H9 (cell line): ENCODE measurements around the gene GARNL3. TPM values are rescaled to one million over a fixed set of nuclear protein-coding genes. Genes with fewer than 3 reads are reported as not detected.

Source experiments
- DNase-seq: peaks from one replicate; pipeline ENCODE4 v3.0.0-alpha.2; 2017
- H2AFZ ChIP-seq: one replicate; pipeline ENCODE4 v1.6.1; 2013; ENCODE audit warnings: mild to moderate bottlenecking, low read length, control low read depth, moderate library complexity
- H2AK5ac ChIP-seq: 2 replicates; pipeline ENCODE4 v1.6.1; 2013; ENCODE audit warnings: low read length, control low read depth, mixed read lengths; ENCODE audit not compliant: insufficient read length
- H2BK120ac ChIP-seq: one replicate; pipeline ENCODE4 v1.6.1; 2013; ENCODE audit warnings: low read depth, mild to moderate bottlenecking, low read length, control low read depth, inconsistent platforms; ENCODE audit not compliant: poor library complexity, severe bottlenecking
- H2BK12ac ChIP-seq: 2 replicates; pipeline ENCODE4 v1.6.1; 2013; ENCODE audit warnings: low read length, control low read depth, mixed read lengths, low read depth; ENCODE audit not compliant: insufficient read length
- H2BK15ac ChIP-seq: 2 replicates; pipeline ENCODE4 v1.6.1; 2013; ENCODE audit warnings: low read depth, low read length, control low read depth
- H2BK20ac ChIP-seq: one replicate; pipeline ENCODE4 v1.6.1; 2013; ENCODE audit warnings: low read depth, mild to moderate bottlenecking, low read length, control low read depth, inconsistent platforms; ENCODE audit not compliant: poor library complexity, severe bottlenecking
- H2BK5ac ChIP-seq: 2 replicates; pipeline ENCODE4 v1.6.1; 2013; ENCODE audit warnings: low read length, control low read depth, mixed read lengths; ENCODE audit not compliant: insufficient read length
- H3K14ac ChIP-seq: 2 replicates; pipeline ENCODE4 v1.6.1; 2013; ENCODE audit warnings: low read length, control low read depth; ENCODE audit not compliant: insufficient read depth
- H3K18ac ChIP-seq: 2 replicates; pipeline ENCODE4 v1.6.1; 2013; ENCODE audit warnings: low read depth, mild to moderate bottlenecking, mixed read lengths, low read length, control low read depth; ENCODE audit not compliant: insufficient read length
- H3K23ac ChIP-seq: 2 replicates; pipeline ENCODE4 v1.6.1; 2013; ENCODE audit warnings: low read length, control low read depth, mixed read lengths, low read depth; ENCODE audit not compliant: insufficient read length
- H3K23me2 ChIP-seq: 2 replicates; pipeline ENCODE4 v1.6.1; 2013; ENCODE audit warnings: low read depth, mild to moderate bottlenecking, mixed read lengths, low read length, control low read depth; ENCODE audit not compliant: insufficient read length, poor library complexity, severe bottlenecking
- H3K27ac ChIP-seq: 2 replicates; pipeline ENCODE4 v1.5.1; 2013; ENCODE audit warnings: low read length, control low read depth, mixed read lengths, low read depth; ENCODE audit not compliant: insufficient read length
- H3K27me3 ChIP-seq: 2 replicates; pipeline ENCODE4 v1.6.1; 2013; ENCODE audit warnings: low read length, control low read depth, inconsistent platforms; ENCODE audit not compliant: insufficient read depth
- H3K4ac ChIP-seq: 2 replicates; pipeline ENCODE4 v1.6.1; 2013; ENCODE audit warnings: low read depth, mild to moderate bottlenecking, control low read depth, inconsistent platforms, low read length, moderate library complexity
- H3K4me1 ChIP-seq: 2 replicates; pipeline ENCODE4 v1.6.1; 2013; ENCODE audit warnings: low read length, control low read depth, inconsistent platforms; ENCODE audit not compliant: insufficient read depth
- H3K4me2 ChIP-seq: 2 replicates; pipeline ENCODE4 v1.6.1; 2013; ENCODE audit warnings: low read length, control low read depth, mixed read lengths; ENCODE audit not compliant: insufficient read length, insufficient read depth
- H3K56ac ChIP-seq: 2 replicates; pipeline ENCODE4 v1.6.1; 2013; ENCODE audit warnings: low read depth, mild to moderate bottlenecking, mixed read lengths, low read length, control low read depth; ENCODE audit not compliant: insufficient read length
- H3K79me1 ChIP-seq: 2 replicates; pipeline ENCODE4 v1.6.1; 2013; ENCODE audit warnings: low read depth, mild to moderate bottlenecking, moderate library complexity, low read length, control low read depth, inconsistent platforms; ENCODE audit not compliant: insufficient read depth, poor library complexity, severe bottlenecking
- H3K79me2 ChIP-seq: 2 replicates; pipeline ENCODE4 v1.6.1; 2013; ENCODE audit warnings: low read length, control low read depth, inconsistent platforms; ENCODE audit not compliant: insufficient read depth
- H3K9ac ChIP-seq: 2 replicates; pipeline ENCODE4 v1.6.1; 2013; ENCODE audit warnings: low read length, control low read depth, mixed read lengths; ENCODE audit not compliant: insufficient read length; ENCODE audit errors: extremely low read depth
- H3K9me3 ChIP-seq: one replicate; pipeline ENCODE4 v1.6.1; 2013; ENCODE audit warnings: low read depth, low read length, inconsistent platforms; ENCODE audit not compliant: control insufficient read depth
- H3T11ph ChIP-seq: one replicate; pipeline ENCODE4 v1.6.1; 2013; ENCODE audit warnings: mild to moderate bottlenecking, low read length, control low read depth, inconsistent platforms
- H4K20me1 ChIP-seq: one replicate; pipeline ENCODE4 v1.6.1; 2013; ENCODE audit not compliant: control insufficient read depth, insufficient read length, insufficient read depth
- H4K5ac ChIP-seq: 2 replicates; pipeline ENCODE4 v1.6.1; 2013; ENCODE audit warnings: low read depth, mild to moderate bottlenecking, mixed read lengths, low read length, control low read depth; ENCODE audit not compliant: insufficient read length
- H4K8ac ChIP-seq: replicated peaks from 2 replicates; pipeline ENCODE4 v1.6.1; 2013; ENCODE audit warnings: low read length, control low read depth, mixed read lengths, low read depth; ENCODE audit not compliant: insufficient read length
- H4K91ac ChIP-seq: 2 replicates; pipeline ENCODE4 v1.6.1; 2013; ENCODE audit warnings: low read depth, mild to moderate bottlenecking, moderate library complexity, mixed read lengths, low read length, control low read depth; ENCODE audit not compliant: insufficient read length
- H3K27ac Mint-ChIP-seq, 3 experiments: 2 replicates in 2 of 3; 3 replicates in 1 of 3; pipeline ENCODE4 v1.8.0; 2020 to 2021; ENCODE audit warnings: mixed read lengths in 3 of 3, mild to moderate bottlenecking in 1 of 3, moderate library complexity in 1 of 3
- H3K27me3 Mint-ChIP-seq: 2 replicates; pipeline ENCODE4 v1.8.0; 2021; ENCODE audit warnings: low read depth, mild to moderate bottlenecking, moderate library complexity, mixed read lengths
- H3K36me3 Mint-ChIP-seq, 3 experiments: 2 replicates in 2 of 3; 3 replicates in 1 of 3; pipeline ENCODE4 v1.8.0; 2020 to 2021; ENCODE audit warnings: low read depth in 3 of 3, mixed read lengths in 3 of 3; ENCODE audit not compliant: insufficient read depth in 1 of 3
- H3K4me1 Mint-ChIP-seq, 2 experiments: 2 replicates each; pipeline ENCODE4 v1.8.0; 2020; ENCODE audit warnings: mixed read lengths in 2 of 2
- H3K4me3 Mint-ChIP-seq, 2 experiments: 2 replicates in 1 of 2; 3 replicates in 1 of 2; pipeline ENCODE4 v1.8.0; 2020 to 2021; ENCODE audit warnings: mild to moderate bottlenecking in 2 of 2, mixed read lengths in 2 of 2, moderate library complexity in 1 of 2
- H3K9me3 Mint-ChIP-seq, 2 experiments: 2 replicates in 1 of 2; 3 replicates in 1 of 2; pipeline ENCODE4 v1.8.0; 2020; ENCODE audit warnings: mild to moderate bottlenecking in 2 of 2, mixed read lengths in 2 of 2, moderate library complexity in 1 of 2
- WGBS: extraction: QIAGEN DNeasy Blood & Tissue Kit; methylation state at CpG from one replicate; pipeline ENCODE4 v1.1.7; 2013; ENCODE audit warnings: missing lambda C conversion rate, low lambda C conversion rate, mixed read lengths; ENCODE audit not compliant: insufficient read length; ENCODE audit errors: extremely low coverage; 5-methylcytosine and 5-hydroxymethylcytosine counted together
- total RNA-seq: library from RNA; stranded (reverse); gene quantifications from 2 replicates; pipeline ENCODE4 v1.2.1, GENCODE V29; 2021
- TF ChIP-seq, protein P1 (sequence below): fragments of 200-600 bp; sonication (generic); conservative IDR thresholded peaks from 3 replicates; pipeline ENCODE4 v1.8.0; 2021; ENCODE audit warnings: antibody characterized with exemption, mild to moderate bottlenecking

The GARNL3 gene
- total RNA-seq, 1 experiment from 2014 or later, result 8.7 TPM

DNA sequence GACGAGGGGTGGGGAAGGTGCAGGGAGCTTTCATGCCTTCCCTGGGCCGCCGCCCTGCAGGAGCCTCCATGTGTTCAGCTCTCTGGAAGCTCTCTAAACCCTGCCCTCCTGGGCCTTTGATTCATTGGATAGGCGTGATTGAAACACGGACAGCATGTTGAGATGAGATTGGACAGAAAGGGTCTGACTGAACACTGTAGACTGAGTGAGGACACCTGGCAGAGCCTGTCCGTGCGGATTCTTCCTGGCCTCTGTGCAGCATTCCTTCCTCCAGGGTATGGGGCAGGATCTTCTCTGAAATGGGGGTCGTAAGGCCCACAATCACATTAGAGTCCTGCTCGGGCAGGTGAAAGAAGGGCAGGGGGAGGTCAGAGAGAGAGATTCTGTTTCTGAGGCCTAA lies 173.8 kb downstream of the GARNL3 start:
- no peaks in the 10 kb centered on the region for H3K27me3 Mint-ChIP-seq
- no peak overlapping the region for H3K4me2 ChIP-seq
- TF ChIP-seq, protein P1, sequence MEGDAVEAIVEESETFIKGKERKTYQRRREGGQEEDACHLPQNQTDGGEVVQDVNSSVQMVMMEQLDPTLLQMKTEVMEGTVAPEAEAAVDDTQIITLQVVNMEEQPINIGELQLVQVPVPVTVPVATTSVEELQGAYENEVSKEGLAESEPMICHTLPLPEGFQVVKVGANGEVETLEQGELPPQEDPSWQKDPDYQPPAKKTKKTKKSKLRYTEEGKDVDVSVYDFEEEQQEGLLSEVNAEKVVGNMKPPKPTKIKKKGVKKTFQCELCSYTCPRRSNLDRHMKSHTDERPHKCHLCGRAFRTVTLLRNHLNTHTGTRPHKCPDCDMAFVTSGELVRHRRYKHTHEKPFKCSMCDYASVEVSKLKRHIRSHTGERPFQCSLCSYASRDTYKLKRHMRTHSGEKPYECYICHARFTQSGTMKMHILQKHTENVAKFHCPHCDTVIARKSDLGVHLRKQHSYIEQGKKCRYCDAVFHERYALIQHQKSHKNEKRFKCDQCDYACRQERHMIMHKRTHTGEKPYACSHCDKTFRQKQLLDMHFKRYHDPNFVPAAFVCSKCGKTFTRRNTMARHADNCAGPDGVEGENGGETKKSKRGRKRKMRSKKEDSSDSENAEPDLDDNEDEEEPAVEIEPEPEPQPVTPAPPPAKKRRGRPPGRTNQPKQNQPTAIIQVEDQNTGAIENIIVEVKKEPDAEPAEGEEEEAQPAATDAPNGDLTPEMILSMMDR, result no peak
- H3T11ph ChIP-seq, result no peak overlapping the region
- H3K4me1 ChIP-seq, result no peaks in the 10 kb centered on the region
- H3K4me1 Mint-ChIP-seq, result no peaks in the 10 kb centered on the region
- no peak overlapping the region for H2BK15ac ChIP-seq
- no peak overlapping the region for H2BK20ac ChIP-seq
- H3K36me3 Mint-ChIP-seq, result peaks cover 45 to 90% (median 71%) of the 10 kb centered on the region in 3 experiments
- no CpG with 5 or more reads among the region's 9 CpGs for WGBS
- no peaks in the 10 kb centered on the region for H3K9me3 ChIP-seq
- H3K4me3 Mint-ChIP-seq, result no peak overlapping the region
- H4K5ac ChIP-seq, result no peak overlapping the region
- H2AK5ac ChIP-seq, result no peak overlapping the region
- no peak overlapping the region for H3K27ac Mint-ChIP-seq
- DNase-seq, result no peak
- no peaks in the 10 kb centered on the region for H3K79me1 ChIP-seq
- H3K23ac ChIP-seq, result no peak overlapping the region
- no peak overlapping the region for H4K8ac ChIP-seq
- no peak overlapping the region for H2BK120ac ChIP-seq
- no peaks in the 10 kb centered on the region for H3K23me2 ChIP-seq
- no peaks in the 10 kb centered on the region for H3K27me3 ChIP-seq
- no peak overlapping the region for H3K18ac ChIP-seq
- no peak overlapping the region for H2BK12ac ChIP-seq
- H3K9ac ChIP-seq, result no peak overlapping the region
- no peaks in the 10 kb centered on the region for H4K20me1 ChIP-seq
- H3K14ac ChIP-seq, result no peak overlapping the region
- H2BK5ac ChIP-seq, result no peak overlapping the region
- no peak overlapping the region for H3K56ac ChIP-seq
- H3K9me3 Mint-ChIP-seq, result no peaks in the 10 kb centered on the region
- no peaks in the 10 kb centered on the region for H3K79me2 ChIP-seq
- H4K91ac ChIP-seq, result no peak overlapping the region
- no peak overlapping the region for H3K27ac ChIP-seq
- H2AFZ ChIP-seq, result no peak overlapping the region
- H3K4ac ChIP-seq, result no peak overlapping the region

Other genes with a start within 250 kb of the GARNL3 start
- gene ANGPTL2, start 142.1 kb upstream of the GARNL3 start, total RNA-seq, result 4.8 and 5.1 TPM in 2 replicates
- 38.3 and 38.4 TPM in 2 replicates for gene SLC2A8, start 132.4 kb downstream of the GARNL3 start, total RNA-seq
- gene ZNF79, start 159.6 kb downstream of the GARNL3 start, total RNA-seq, result 11.5 TPM in 2 replicates
- gene RPL12, start 186.6 kb downstream of the GARNL3 start, total RNA-seq, result 1,710 and 1,711 TPM in 2 replicates
- 15.0 and 16.2 TPM in 2 replicates for gene LRSAM1, start 186.7 kb downstream of the GARNL3 start, total RNA-seq